Erythroblast (primary cell): ENCODE measurements around the gene RNF113B.

Experiments used
- DNase-seq, 2 experiments: peaks; one replicate each; lab custom pipeline; 2025; lab: John Stamatoyannopoulos, UW
- GATA1 ChIP-seq: IDR thresholded peaks from 2 replicates; pipeline ENCODE4 v1.6.1; 2011; ENCODE audit warnings: low read depth, mild to moderate bottlenecking, control low read depth, low read length, moderate library complexity
- POLR2A ChIP-seq: IDR thresholded peaks from 2 replicates; pipeline ENCODE4 v1.6.1; 2011; ENCODE audit warnings: mild to moderate bottlenecking, low read length

Gene RNF113B

GRCh38 chr13:98175823-98176222 lies 1.2 kb downstream of the RNF113B start:
- DNase-seq, result no peak
- TF ChIP-seq POLR2A (no peak), GATA1 (no peak)

GRCh38 chr13:98175043-98175442 lies 2.0 kb downstream of the RNF113B start:
- no peak for DNase-seq
- no peak for TF ChIP-seq GATA1
- no peak for TF ChIP-seq POLR2A

GRCh38 chr13:98174307-98174706 lies 2.8 kb downstream of the RNF113B start:
- TF ChIP-seq GATA1 (no peak), POLR2A (no peak)
- DNase-seq, result no peak

- no peak for DNase-seq
- TF ChIP-seq POLR2A (no peak), GATA1 (no peak)
Measured at GRCh38 chr13:98173431-98174152, 3.5 kb downstream of the RNF113B start.

GRCh38 chr13:98172590-98173422 lies 4.3 kb downstream of the RNF113B start:
- DNase-seq, result no peak
- TF ChIP-seq GATA1 (no peak), POLR2A (no peak)

- no peak for TF ChIP-seq GATA1
- no peak for TF ChIP-seq POLR2A
- no peak for DNase-seq
Measured at GRCh38 chr13:98171900-98172589, 5.0 kb downstream of the RNF113B start.

- TF ChIP-seq POLR2A (no peak), GATA1 (no peak)
- DNase-seq, result no peak
Measured at GRCh38 chr13:98169331-98169730, 7.7 kb downstream of the RNF113B start.

- DNase-seq, result no peak
- TF ChIP-seq GATA1 (no peak), POLR2A (no peak)
Measured at GRCh38 chr13:98162935-98163334, 14.1 kb downstream of the RNF113B start.

- no peak for DNase-seq
- TF ChIP-seq POLR2A, result no peak
- TF ChIP-seq GATA1, result no peak
Measured at GRCh38 chr13:98158172-98158899, 18.7 kb downstream of the RNF113B start.

- DNase-seq, result no peak
Measured at GRCh38 chr13:98157609-98158008, 19.5 kb downstream of the RNF113B start.

GRCh38 chr13:98157188-98157587 lies 19.9 kb downstream of the RNF113B start:
- no peak for DNase-seq

More at GRCh38 chr13:98157609-98158008, 19.5 kb downstream of the RNF113B start:
- no peak for TF ChIP-seq GATA1
- no peak for TF ChIP-seq POLR2A

GRCh38 chr13:98156259-98156658 lies 20.8 kb downstream of the RNF113B start:
- no peak for DNase-seq
- no peak for TF ChIP-seq GATA1
- no peak for TF ChIP-seq POLR2A

More at GRCh38 chr13:98157188-98157587, 19.9 kb downstream of the RNF113B start:
- TF ChIP-seq POLR2A (no peak), GATA1 (no peak)

GRCh38 chr13:98155475-98156109 lies 21.5 kb downstream of the RNF113B start:
- DNase-seq, result no peak
- TF ChIP-seq POLR2A, result no peak
- TF ChIP-seq GATA1, result no peak
